HCT116 (cell line): Measurements from ENCODE around the gene SYNE1.

Experiments
- EGR1 ChIP-seq: IDR thresholded peaks from 2 replicates; pipeline ENCODE4 v1.6.1; 2012; ENCODE audit warnings: low read depth
- EZH2phosphoT487 ChIP-seq: fragments of 200-600 bp; IDR thresholded peaks from 2 replicates; pipeline ENCODE4 v1.6.1; 2018; ENCODE audit warnings: antibody characterized with exemption, borderline replicate concordance
- POLR2AphosphoS5 ChIP-seq: IDR thresholded peaks from 2 replicates; pipeline ENCODE4 v1.6.1; 2011; ENCODE audit warnings: mild to moderate bottlenecking, low read depth, low read length, moderate library complexity
- ZNF274 ChIP-seq: fragments of 200-500 bp; sonication (Bioruptor generic); IDR thresholded peaks from 2 replicates; pipeline ENCODE4 v1.6.1; 2014; ENCODE audit warnings: mild to moderate bottlenecking, low read depth, low read length, inconsistent platforms
- TF ChIP-seq, protein P1 (sequence below), 3 experiments: fragments of 200-600 bp in 1 of 3; sonication (generic) in 1 of 3; IDR thresholded peaks in 2 of 3; conservative IDR thresholded peaks in 1 of 3; 2 replicates each; pipeline ENCODE4 v1.5.1; 2012 to 2017; ENCODE audit warnings: low read depth in 2 of 3, low read length in 2 of 3, antibody characterized with exemption in 1 of 3, borderline replicate concordance in 1 of 3, control low read depth in 1 of 3, mild to moderate bottlenecking in 1 of 3, mixed read lengths in 1 of 3, mixed run types in 1 of 3, moderate library complexity in 1 of 3; ENCODE audit not compliant: insufficient read depth in 1 of 3

DNA sequence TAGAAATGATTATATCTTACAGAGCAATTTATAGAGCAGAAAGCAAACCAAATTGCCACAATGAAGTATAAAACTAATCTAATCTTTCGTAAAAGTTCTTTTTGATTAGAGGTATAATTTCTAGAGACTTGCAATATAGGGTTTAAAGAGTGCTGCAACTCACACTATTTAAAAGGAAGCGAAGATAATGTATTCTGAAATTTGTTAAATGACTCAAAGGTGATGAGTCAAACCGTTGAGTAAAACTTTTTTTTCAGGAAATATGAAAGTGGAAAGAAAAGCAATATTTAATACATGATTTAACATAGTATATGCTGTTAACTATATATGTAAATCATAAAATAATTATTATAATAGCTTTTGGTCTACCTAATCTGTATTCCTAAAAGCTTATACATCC lies 133.6 kb downstream of the SYNE1 start:
- no peak for TF ChIP-seq ZNF274
- TF ChIP-seq POLR2AphosphoS5: no peak
- TF ChIP-seq, protein P1, sequence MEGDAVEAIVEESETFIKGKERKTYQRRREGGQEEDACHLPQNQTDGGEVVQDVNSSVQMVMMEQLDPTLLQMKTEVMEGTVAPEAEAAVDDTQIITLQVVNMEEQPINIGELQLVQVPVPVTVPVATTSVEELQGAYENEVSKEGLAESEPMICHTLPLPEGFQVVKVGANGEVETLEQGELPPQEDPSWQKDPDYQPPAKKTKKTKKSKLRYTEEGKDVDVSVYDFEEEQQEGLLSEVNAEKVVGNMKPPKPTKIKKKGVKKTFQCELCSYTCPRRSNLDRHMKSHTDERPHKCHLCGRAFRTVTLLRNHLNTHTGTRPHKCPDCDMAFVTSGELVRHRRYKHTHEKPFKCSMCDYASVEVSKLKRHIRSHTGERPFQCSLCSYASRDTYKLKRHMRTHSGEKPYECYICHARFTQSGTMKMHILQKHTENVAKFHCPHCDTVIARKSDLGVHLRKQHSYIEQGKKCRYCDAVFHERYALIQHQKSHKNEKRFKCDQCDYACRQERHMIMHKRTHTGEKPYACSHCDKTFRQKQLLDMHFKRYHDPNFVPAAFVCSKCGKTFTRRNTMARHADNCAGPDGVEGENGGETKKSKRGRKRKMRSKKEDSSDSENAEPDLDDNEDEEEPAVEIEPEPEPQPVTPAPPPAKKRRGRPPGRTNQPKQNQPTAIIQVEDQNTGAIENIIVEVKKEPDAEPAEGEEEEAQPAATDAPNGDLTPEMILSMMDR (IDR thresholded peaks at IDR 0.05 in 2 of 3, conservative IDR thresholded peaks at IDR 0.05 in 1 of 3; ENCODE audit: borderline replicate concordance in 1 of 3, insufficient read depth in 1 of 3, low read depth in 2 of 3, low read length in 2 of 3): no peak
- no peak for TF ChIP-seq EGR1
- no peak for TF ChIP-seq EZH2phosphoT487
